HepG2 (cell line): ENCODE data around the gene CDC20. TPM values are rescaled to one million over a fixed set of nuclear protein-coding genes. Genes with fewer than 3 reads are reported as not detected.

ENCODE experiments used
- ATAC-seq: fragments of 200-7000 bp; cut with Tn5 transposase; 3 replicates; pipeline ENCODE4 v1.9.1; 2020; ENCODE audit warnings: mild to moderate bottlenecking, moderate library complexity
- BruUV-seq: library from RNA; stranded (reverse); fragments of 400-500 nt; replicated peaks from 2 replicates; lab custom pipeline; 2021; lab: Mats Ljungman, UMichigan
- CTCF ChIA-PET: fragments of 300-600 bp; formaldehyde crosslinking; extraction: SDS; loops from one replicate; lab custom pipeline; 2021; ENCODE audit warnings: low total read pairs, inconsistent platforms, low intra/inter-chr PET ratio; lab: Yijun Ruan, JAX
- POLR2A ChIA-PET: fragments of 350-600 bp; sonication (Branson Sonifier 250); formaldehyde crosslinking; loops from one replicate; lab custom pipeline; 2020; ENCODE audit warnings: antibody characterized with exemption, inconsistent platforms; lab: Yijun Ruan, JAX
- DNase-seq: peaks from one replicate; pipeline ENCODE4 v3.0.0-alpha.2; 2015; ENCODE audit warnings: low spot score
- FAIRE-seq: peaks from 3 replicates; lab custom pipeline; 2011; peaks lifted over from hg19 to GRCh38; lab: Jason Lieb, UNC
- H2AFZ ChIP-seq: one replicate; pipeline ENCODE4 v1.6.1; 2011; ENCODE audit warnings: low read length, inconsistent platforms
- H3K27ac ChIP-seq: fragments of 300-600 bp; 3 replicates; pipeline ENCODE4 v1.8.0; 2011; ENCODE audit warnings: mixed run types, mild to moderate bottlenecking, mixed read lengths, low read length, inconsistent platforms; ENCODE audit not compliant: insufficient read depth; ENCODE audit errors: extremely low read length
- H3K27me3 ChIP-seq, 2 experiments: fragments of 200-600 bp in 1 of 2; 2 replicates in 1 of 2; 3 replicates in 1 of 2; pipeline versions ENCODE4 v1.6.0 to v1.8.0; 2011; ENCODE audit warnings: low read length in 2 of 2, mild to moderate bottlenecking in 2 of 2, moderate library complexity in 2 of 2, inconsistent platforms in 1 of 2; ENCODE audit not compliant: insufficient read depth in 2 of 2, control insufficient read depth in 1 of 2
- H3K36me3 ChIP-seq, 2 experiments: fragments of 200-600 bp in 1 of 2; replicated peaks in 1 of 2; 2 replicates in 1 of 2; 3 replicates in 1 of 2; pipeline versions ENCODE4 v1.5.1 to v1.8.0; 2011; ENCODE audit warnings: low read length in 2 of 2, inconsistent platforms in 1 of 2; ENCODE audit not compliant: insufficient read depth in 2 of 2, control insufficient read depth in 1 of 2
- H3K4me1 ChIP-seq: 2 replicates; pipeline ENCODE4 v1.5.1; 2012; ENCODE audit warnings: low read length, inconsistent platforms; ENCODE audit not compliant: insufficient read depth
- H3K4me2 ChIP-seq: 2 replicates; pipeline ENCODE4 v1.6.0; 2011; ENCODE audit warnings: low read depth, low read length, inconsistent platforms
- H3K4me3 ChIP-seq, 3 experiments: fragments of 200-600 bp in 1 of 3; sonication (generic), shearing (Covaris generic) in 1 of 3; replicated peaks in 1 of 3; 2 replicates each; pipeline ENCODE4 v1.5.1; 2011 to 2016; ENCODE audit warnings: low read length in 3 of 3, inconsistent platforms in 2 of 3, low read depth in 2 of 3, mild to moderate bottlenecking in 2 of 3, control low read depth in 1 of 3, mixed read lengths in 1 of 3; ENCODE audit not compliant: insufficient read depth in 1 of 3
- H3K79me2 ChIP-seq: one replicate; pipeline ENCODE4 v1.6.1; 2011; ENCODE audit warnings: low read length, inconsistent platforms; ENCODE audit not compliant: insufficient read depth
- H3K9ac ChIP-seq: 2 replicates; pipeline ENCODE4 v1.6.0; 2011; ENCODE audit warnings: mild to moderate bottlenecking, low read depth, low read length, inconsistent platforms; ENCODE audit not compliant: insufficient read depth
- H3K9me3 ChIP-seq: 2 replicates; pipeline ENCODE4 v1.5.1; 2012; ENCODE audit warnings: mild to moderate bottlenecking, low read length
- H4K20me1 ChIP-seq: 2 replicates; pipeline ENCODE4 v1.6.0; 2011; ENCODE audit warnings: inconsistent platforms, mild to moderate bottlenecking, low read length, moderate library complexity; ENCODE audit not compliant: insufficient read depth
- ATF7 ChIP-seq, 2 experiments: fragments of 450-650 bp in 1 of 2; sonication (generic) in 1 of 2; formaldehyde crosslinking in 1 of 2; IDR thresholded peaks; 2 replicates each; pipeline versions ENCODE4 v1.4.0 to v1.6.1; 2016 to 2020; ENCODE audit warnings: antibody characterized with exemption in 1 of 2, mild to moderate bottlenecking in 1 of 2, missing genetic modification reagents in 1 of 2
- CCAR2 ChIP-seq: fragments of 200-400 bp; formaldehyde crosslinking; optimal IDR thresholded peaks from 2 replicates; pipeline ENCODE3; 2018; ENCODE audit warnings: low read depth, mild to moderate bottlenecking, low read length, moderate library complexity
- EZH2 ChIP-seq: conservative IDR thresholded peaks from 2 replicates; pipeline ENCODE4 v1.6.1; 2012; ENCODE audit warnings: mild to moderate bottlenecking, low read depth, low read length, moderate library complexity
- KLF16 ChIP-seq, 2 experiments: sonication (generic) in 1 of 2; formaldehyde crosslinking in 1 of 2; IDR thresholded peaks; 2 replicates each; pipeline versions ENCODE4 v1.6.1 to v1.8.0; 2016 to 2023; ENCODE audit warnings: missing genetic modification reagents in 2 of 2, missing compliant biosample characterization in 1 of 2
- NCOA1 ChIP-seq: sonication (generic); formaldehyde crosslinking; IDR thresholded peaks from 2 replicates; pipeline ENCODE4 v1.9.0; 2021; ENCODE audit warnings: missing genetic modification reagents
- NFE2L1 ChIP-seq: sonication (generic); formaldehyde crosslinking; IDR thresholded peaks from 2 replicates; pipeline ENCODE4 v1.4.0; 2020; ENCODE audit warnings: missing genetic modification reagents, mild to moderate bottlenecking, borderline replicate concordance
- ZKSCAN5 ChIP-seq: sonication (generic); formaldehyde crosslinking; IDR thresholded peaks from 2 replicates; pipeline ENCODE4 v1.5.1; 2020; ENCODE audit warnings: mild to moderate bottlenecking, missing genetic modification reagents
- ZNF431 ChIP-seq: sonication (generic); formaldehyde crosslinking; IDR thresholded peaks from 2 replicates; pipeline ENCODE4 v1.9.0; 2022; ENCODE audit warnings: missing genetic modification reagents, low read depth, mild to moderate bottlenecking, borderline replicate concordance
- WGBS: methylation state at CpG from one replicate; pipeline ENCODE4 v1.1.6; 2017; ENCODE audit warnings: low lambda C conversion rate; 5-methylcytosine and 5-hydroxymethylcytosine counted together
- in situ Hi-C: cut with HindIII; loops from 2 replicates; pipeline ENCODE4 v1.10.0; 2017; ENCODE audit warnings: low pct_unique_long_range_greater_than_20kb; ENCODE audit not compliant: extremely low pct_ligation_motif_present
- intact Hi-C: fragments of 100-400 bp; cut with micrococcal nuclease; formaldehyde crosslinking; loops from one replicate; pipeline ENCODE4 v1.10.0; 2022; ENCODE audit not compliant: unreplicated experiment
- polyA plus RNA-seq, 8 experiments: library from polyadenylated mRNA; depleted of rRNA in 3 of 8; stranded (reverse) in 7 of 8; unstranded in 1 of 8; fragments of >200 nt; fragmentation: Illumina TruSeq in 4 of 8; extraction: Trizol in 4 of 8; gene quantifications; 2 replicates each; pipeline versions ENCODE4 v1.2.1 to v1.2.3, GENCODE V29; 2011 to 2016; ENCODE audit warnings: low read depth in 4 of 8, missing spikeins in 1 of 8, mixed read lengths in 1 of 8; ENCODE audit not compliant: insufficient read depth in 1 of 8
- total RNA-seq, 5 experiments: library from RNA; depleted of rRNA; stranded (reverse); fragments of >200 nt; fragmentation: Illumina TruSeq; extraction: Trizol; gene quantifications; 2 replicates each; pipeline ENCODE4 v1.2.3, GENCODE V29; 2016; ENCODE audit warnings: low read depth in 1 of 5
- TF ChIP-seq, protein P1 (sequence below): sonication (generic); formaldehyde crosslinking; IDR thresholded peaks from 2 replicates; pipeline ENCODE4 v1.5.1; 2020; ENCODE audit warnings: missing genetic modification reagents, mild to moderate bottlenecking, borderline replicate concordance
- TF ChIP-seq, protein P2 (sequence below): sonication (generic); formaldehyde crosslinking; IDR thresholded peaks from 2 replicates; pipeline ENCODE4 v1.9.0; 2021; ENCODE audit warnings: missing genetic modification reagents, borderline replicate concordance
- TF ChIP-seq, protein P3 (sequence below): sonication (generic); formaldehyde crosslinking; IDR thresholded peaks from 2 replicates; pipeline ENCODE4 v1.5.0; 2020; ENCODE audit warnings: missing genetic modification reagents
- TF ChIP-seq, protein P4 (sequence below): IDR thresholded peaks from 2 replicates; pipeline ENCODE4 v1.6.1; 2018; ENCODE audit warnings: missing genetic modification reagents
- TF ChIP-seq, protein P5 (sequence below): sonication (generic); formaldehyde crosslinking; IDR thresholded peaks from 2 replicates; pipeline ENCODE4 v1.5.1; 2020; ENCODE audit warnings: missing genetic modification reagents, mild to moderate bottlenecking, borderline replicate concordance
- TF ChIP-seq, protein P6 (sequence below): sonication (generic); formaldehyde crosslinking; IDR thresholded peaks from 2 replicates; pipeline ENCODE4 v1.4.0; 2020; ENCODE audit warnings: low read depth, mild to moderate bottlenecking, missing genetic modification reagents

CDC20 gene
- total and polyA plus RNA-seq, 2 of the 13 experiments (the other 11 are each of a cell fraction or from before 2014, with no cell fraction given), result 57.9 to 90.0 TPM

DNA sequence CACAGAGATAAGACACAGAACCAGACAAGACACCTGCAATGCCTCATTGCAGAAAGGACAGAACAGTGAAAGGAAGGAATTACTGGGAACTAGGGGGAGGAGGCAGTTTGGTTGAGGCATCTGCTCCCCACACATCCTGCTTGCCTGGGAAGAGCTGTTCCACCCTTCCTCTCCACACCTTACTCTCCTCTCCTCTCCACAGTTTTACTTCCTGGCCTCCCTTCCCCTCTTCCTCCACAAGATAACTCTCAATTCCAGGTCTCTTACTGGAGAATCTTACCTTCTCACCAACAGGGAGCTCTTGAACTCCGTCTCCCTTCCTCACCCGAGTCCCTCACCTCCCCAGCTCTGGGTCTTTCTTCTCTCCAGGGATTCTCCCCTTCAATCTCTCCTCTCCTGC lies 6.9 kb downstream of the CDC20 start:
- Histone ChIP-seq H3K36me3 (peaks cover 11 to 23% of the 10 kb centered on the region in 2 experiments), H3K4me1 (peaks cover 76% of the 10 kb centered on the region), H3K9ac (peak overlapping the region; percentile 18; the same call in 1 of the 2 replicates), H2AFZ (no peak overlapping the region), H3K4me2 (peak overlapping the region; percentile 92; the same call in 1 of the 2 replicates), H3K4me3 (peak overlapping the region in 1 of 3 experiments; percentile 88; a peak in 1 of 6 replicates), H3K9me3 (no peaks in the 10 kb centered on the region), H3K27ac (no peak overlapping the region), H4K20me1 (no peaks in the 10 kb centered on the region), H3K27me3 (no peaks in the 10 kb centered on the region), H3K79me2 (peaks cover 25% of the 10 kb centered on the region)
- DNase-seq (no peak), FAIRE-seq (no peak), ATAC-seq (no peak)
- CTCF ChIA-PET, result no interaction called here
- BruUV-seq, result no TSS peak
- 96% methylated on average over 2 of the region's 2 CpGs for WGBS
- POLR2A ChIA-PET, result interaction anchor here (3.6 to 3.8 kb wide), 2 partner anchors 16 to 24 kb away, joined by 21 to 32 read pairs; partner anchors contain the start of genes MED8 and SZT2
- in situ Hi-C loops (no loop called here), intact Hi-C loops (no loop called here)
- TF ChIP-seq, protein P1, sequence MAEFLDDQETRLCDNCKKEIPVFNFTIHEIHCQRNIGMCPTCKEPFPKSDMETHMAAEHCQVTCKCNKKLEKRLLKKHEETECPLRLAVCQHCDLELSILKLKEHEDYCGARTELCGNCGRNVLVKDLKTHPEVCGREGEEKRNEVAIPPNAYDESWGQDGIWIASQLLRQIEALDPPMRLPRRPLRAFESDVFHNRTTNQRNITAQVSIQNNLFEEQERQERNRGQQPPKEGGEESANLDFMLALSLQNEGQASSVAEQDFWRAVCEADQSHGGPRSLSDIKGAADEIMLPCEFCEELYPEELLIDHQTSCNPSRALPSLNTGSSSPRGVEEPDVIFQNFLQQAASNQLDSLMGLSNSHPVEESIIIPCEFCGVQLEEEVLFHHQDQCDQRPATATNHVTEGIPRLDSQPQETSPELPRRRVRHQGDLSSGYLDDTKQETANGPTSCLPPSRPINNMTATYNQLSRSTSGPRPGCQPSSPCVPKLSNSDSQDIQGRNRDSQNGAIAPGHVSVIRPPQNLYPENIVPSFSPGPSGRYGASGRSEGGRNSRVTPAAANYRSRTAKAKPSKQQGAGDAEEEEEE, result no peak
- TF ChIP-seq ATF7 (IDR thresholded peaks at IDR 0.05) (no peak), ATF7 (CRISPR knock-in tag; IDR thresholded peaks at IDR 0.05) (no peak), KLF16 (CRISPR knock-in tag; IDR thresholded peaks at IDR 0.05) (no peak), EZH2 (no peak), ZNF431 (CRISPR knock-in tag) (no peak), NCOA1 (CRISPR knock-in tag) (no peak), ZKSCAN5 (CRISPR knock-in tag) (no peak), CCAR2 (no peak), NFE2L1 (CRISPR knock-in tag) (no peak)
- TF ChIP-seq, protein P2, sequence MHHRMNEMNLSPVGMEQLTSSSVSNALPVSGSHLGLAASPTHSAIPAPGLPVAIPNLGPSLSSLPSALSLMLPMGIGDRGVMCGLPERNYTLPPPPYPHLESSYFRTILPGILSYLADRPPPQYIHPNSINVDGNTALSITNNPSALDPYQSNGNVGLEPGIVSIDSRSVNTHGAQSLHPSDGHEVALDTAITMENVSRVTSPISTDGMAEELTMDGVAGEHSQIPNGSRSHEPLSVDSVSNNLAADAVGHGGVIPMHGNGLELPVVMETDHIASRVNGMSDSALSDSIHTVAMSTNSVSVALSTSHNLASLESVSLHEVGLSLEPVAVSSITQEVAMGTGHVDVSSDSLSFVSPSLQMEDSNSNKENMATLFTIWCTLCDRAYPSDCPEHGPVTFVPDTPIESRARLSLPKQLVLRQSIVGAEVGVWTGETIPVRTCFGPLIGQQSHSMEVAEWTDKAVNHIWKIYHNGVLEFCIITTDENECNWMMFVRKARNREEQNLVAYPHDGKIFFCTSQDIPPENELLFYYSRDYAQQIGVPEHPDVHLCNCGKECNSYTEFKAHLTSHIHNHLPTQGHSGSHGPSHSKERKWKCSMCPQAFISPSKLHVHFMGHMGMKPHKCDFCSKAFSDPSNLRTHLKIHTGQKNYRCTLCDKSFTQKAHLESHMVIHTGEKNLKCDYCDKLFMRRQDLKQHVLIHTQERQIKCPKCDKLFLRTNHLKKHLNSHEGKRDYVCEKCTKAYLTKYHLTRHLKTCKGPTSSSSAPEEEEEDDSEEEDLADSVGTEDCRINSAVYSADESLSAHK (CRISPR knock-in tag), result no peak
- TF ChIP-seq, protein P3, sequence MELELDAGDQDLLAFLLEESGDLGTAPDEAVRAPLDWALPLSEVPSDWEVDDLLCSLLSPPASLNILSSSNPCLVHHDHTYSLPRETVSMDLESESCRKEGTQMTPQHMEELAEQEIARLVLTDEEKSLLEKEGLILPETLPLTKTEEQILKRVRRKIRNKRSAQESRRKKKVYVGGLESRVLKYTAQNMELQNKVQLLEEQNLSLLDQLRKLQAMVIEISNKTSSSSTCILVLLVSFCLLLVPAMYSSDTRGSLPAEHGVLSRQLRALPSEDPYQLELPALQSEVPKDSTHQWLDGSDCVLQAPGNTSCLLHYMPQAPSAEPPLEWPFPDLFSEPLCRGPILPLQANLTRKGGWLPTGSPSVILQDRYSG (CRISPR knock-in tag), result no peak
- TF ChIP-seq, protein P4, sequence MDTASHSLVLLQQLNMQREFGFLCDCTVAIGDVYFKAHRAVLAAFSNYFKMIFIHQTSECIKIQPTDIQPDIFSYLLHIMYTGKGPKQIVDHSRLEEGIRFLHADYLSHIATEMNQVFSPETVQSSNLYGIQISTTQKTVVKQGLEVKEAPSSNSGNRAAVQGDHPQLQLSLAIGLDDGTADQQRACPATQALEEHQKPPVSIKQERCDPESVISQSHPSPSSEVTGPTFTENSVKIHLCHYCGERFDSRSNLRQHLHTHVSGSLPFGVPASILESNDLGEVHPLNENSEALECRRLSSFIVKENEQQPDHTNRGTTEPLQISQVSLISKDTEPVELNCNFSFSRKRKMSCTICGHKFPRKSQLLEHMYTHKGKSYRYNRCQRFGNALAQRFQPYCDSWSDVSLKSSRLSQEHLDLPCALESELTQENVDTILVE (CRISPR knock-in tag), result no peak
- TF ChIP-seq, protein P5, sequence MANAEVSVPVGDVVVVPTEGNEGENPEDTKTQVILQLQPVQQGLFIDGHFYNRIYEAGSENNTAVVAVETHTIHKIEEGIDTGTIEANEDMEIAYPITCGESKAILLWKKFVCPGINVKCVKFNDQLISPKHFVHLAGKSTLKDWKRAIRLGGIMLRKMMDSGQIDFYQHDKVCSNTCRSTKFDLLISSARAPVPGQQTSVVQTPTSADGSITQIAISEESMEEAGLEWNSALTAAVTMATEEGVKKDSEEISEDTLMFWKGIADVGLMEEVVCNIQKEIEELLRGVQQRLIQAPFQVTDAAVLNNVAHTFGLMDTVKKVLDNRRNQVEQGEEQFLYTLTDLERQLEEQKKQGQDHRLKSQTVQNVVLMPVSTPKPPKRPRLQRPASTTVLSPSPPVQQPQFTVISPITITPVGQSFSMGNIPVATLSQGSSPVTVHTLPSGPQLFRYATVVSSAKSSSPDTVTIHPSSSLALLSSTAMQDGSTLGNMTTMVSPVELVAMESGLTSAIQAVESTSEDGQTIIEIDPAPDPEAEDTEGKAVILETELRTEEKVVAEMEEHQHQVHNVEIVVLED (CRISPR knock-in tag), result no peak
- TF ChIP-seq, protein P6, sequence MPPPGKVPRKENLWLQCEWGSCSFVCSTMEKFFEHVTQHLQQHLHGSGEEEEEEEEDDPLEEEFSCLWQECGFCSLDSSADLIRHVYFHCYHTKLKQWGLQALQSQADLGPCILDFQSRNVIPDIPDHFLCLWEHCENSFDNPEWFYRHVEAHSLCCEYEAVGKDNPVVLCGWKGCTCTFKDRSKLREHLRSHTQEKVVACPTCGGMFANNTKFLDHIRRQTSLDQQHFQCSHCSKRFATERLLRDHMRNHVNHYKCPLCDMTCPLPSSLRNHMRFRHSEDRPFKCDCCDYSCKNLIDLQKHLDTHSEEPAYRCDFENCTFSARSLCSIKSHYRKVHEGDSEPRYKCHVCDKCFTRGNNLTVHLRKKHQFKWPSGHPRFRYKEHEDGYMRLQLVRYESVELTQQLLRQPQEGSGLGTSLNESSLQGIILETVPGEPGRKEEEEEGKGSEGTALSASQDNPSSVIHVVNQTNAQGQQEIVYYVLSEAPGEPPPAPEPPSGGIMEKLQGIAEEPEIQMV (CRISPR knock-in tag), result no peak
